ENCODE results near the gene METTL6.
"Not testable (repeated sequence)": the region's sequence is repeated elsewhere in the genome, so short reads cannot be mapped to it uniquely, and the experiment has no call there.

Gene METTL6

GRCh38 chr3:15401936-15402335 is 25.4 kb downstream of the METTL6 start:
- no peak for DNase-seq

- DNase-seq: no peak
Observed at GRCh38 chr3:15399970-15400369, 27.4 kb downstream of the METTL6 start.

GRCh38 chr3:15398731-15399133 is 28.6 kb downstream of the METTL6 start:
- DNase-seq: not testable (repeated sequence)

GRCh38 chr3:15393252-15393651 is 34.1 kb downstream of the METTL6 start:
- not testable (repeated sequence) for DNase-seq

GRCh38 chr3:15391007-15391406 is 36.3 kb downstream of the METTL6 start:
- no peak for DNase-seq

- DNase-seq: no peak
Observed at GRCh38 chr3:15390460-15390859, 36.9 kb downstream of the METTL6 start.

GRCh38 chr3:15388335-15388734 is 39.0 kb downstream of the METTL6 start:
- not testable (repeated sequence) for DNase-seq

GRCh38 chr3:15387735-15388134 is 39.6 kb downstream of the METTL6 start:
- DNase-seq: no peak

- no peak for DNase-seq
Observed at GRCh38 chr3:15387171-15387581, 40.2 kb downstream of the METTL6 start.

- not testable (repeated sequence) for DNase-seq
Observed at GRCh38 chr3:15386654-15386955, 40.7 kb downstream of the METTL6 start.

GRCh38 chr3:15385901-15386653 is 41.3 kb downstream of the METTL6 start:
- DNase-seq: no peak

- not testable (repeated sequence) for DNase-seq
Observed at GRCh38 chr3:15385238-15385695, 42.1 kb downstream of the METTL6 start.

- no peak for DNase-seq
Observed at GRCh38 chr3:15384510-15385237, 42.7 kb downstream of the METTL6 start.

GRCh38 chr3:15382405-15382923 is 44.9 kb downstream of the METTL6 start:
- no peak for DNase-seq

GRCh38 chr3:15380980-15381890 is 46.1 kb downstream of the METTL6 start:
- DNase-seq: no peak

GRCh38 chr3:15377961-15378791 is 49.2 kb downstream of the METTL6 start:
- DNase-seq: no peak

- DNase-seq: no peak
Observed at GRCh38 chr3:15375461-15376000, 51.8 kb downstream of the METTL6 start.

- no peak for DNase-seq
Observed at GRCh38 chr3:15372918-15373317, 54.4 kb downstream of the METTL6 start.

- no peak for DNase-seq
Observed at GRCh38 chr3:15368561-15369135, 58.7 kb downstream of the METTL6 start.

GRCh38 chr3:15367059-15367458 is 60.3 kb downstream of the METTL6 start:
- DNase-seq: no peak

- DNase-seq: not testable (repeated sequence)
Observed at GRCh38 chr3:15364078-15364477, 63.3 kb downstream of the METTL6 start.
